Activated T-helper 1 cell treated with Interleukin-2 at 50 U/mL for 16 hours (primary cell): Measurements from ENCODE around the gene EXPH5.
"Not testable (repeated sequence)": the region's sequence is repeated elsewhere in the genome, so short reads cannot be mapped to it uniquely, and the experiment has no call there.

Experiments
- DNase-seq: peaks from one replicate; pipeline ENCODE4 v3.0.0-alpha.2; 2020; ENCODE audit warnings: low read depth

Gene EXPH5, protein sequence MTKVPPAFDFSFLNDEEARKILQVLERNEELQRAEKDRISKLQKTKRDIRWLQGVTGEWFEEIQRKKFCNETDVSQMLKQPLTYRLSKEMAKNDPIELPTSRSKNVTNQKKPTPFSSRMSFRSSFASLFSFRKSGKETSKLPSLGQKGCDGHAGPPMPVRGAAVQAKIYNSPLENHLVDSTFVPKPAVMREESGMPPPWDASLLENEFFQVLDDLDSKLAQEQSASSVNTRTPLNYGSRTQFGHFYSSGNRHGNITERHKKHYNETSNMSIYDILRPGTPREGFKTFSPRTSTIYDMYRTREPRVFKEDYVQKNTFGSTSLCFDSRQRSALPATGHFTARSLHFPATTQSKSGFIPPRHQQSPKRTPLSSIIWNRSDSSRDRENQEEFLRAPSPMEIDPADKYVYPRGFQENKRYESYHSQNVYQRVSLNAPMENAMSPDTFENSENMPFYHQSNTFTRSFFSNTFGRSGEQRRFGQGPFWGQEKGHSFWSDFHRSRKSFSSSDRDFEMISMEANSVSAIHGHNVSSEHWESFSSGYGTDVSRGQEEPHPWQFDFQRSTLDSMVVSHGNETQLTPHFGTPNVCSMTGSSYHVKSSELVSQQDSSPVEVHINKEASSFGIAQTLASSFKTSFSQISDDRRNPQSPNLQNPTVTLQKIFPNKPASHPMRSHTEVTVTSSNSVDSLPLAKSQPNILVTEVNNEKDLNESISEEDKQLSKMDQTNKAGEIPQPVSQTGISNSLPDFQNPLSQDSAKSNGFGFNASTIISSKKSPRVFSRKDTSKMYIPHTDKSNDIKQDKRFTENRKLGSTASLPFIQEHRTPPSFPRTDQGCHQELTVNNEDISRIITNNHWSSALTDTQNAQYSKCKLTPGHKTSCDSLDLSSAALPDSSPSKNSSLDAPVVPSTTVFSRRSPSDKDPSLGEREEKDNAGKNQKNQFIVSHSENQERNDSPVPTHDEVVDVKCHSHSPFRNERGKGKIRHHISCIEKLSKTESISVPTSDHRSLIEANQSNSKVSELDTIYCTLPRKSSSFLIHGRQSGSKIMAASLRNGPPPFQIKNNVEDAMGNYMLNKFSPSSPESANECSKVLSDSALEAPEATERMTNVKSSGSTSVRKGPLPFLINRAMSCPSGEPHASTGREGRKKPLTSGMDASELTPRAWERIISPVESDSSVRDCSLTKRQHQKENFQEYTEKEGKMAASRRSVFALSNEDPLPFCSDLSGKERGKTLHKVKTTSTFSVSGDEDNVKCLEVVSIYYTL (N-terminal part only)

GRCh38 chr11:108593214-108593922, at the start of gene EXPH5:
EXPH5 (minus strand) TSS chr11:108593768; CDS start chr11:108593536, 232 bp downstream.
- peak; percentile 75 for DNase-seq

GRCh38 chr11:108641752-108642151, 48.2 kb upstream of the EXPH5 start:
- not testable (repeated sequence) for DNase-seq

DNA sequence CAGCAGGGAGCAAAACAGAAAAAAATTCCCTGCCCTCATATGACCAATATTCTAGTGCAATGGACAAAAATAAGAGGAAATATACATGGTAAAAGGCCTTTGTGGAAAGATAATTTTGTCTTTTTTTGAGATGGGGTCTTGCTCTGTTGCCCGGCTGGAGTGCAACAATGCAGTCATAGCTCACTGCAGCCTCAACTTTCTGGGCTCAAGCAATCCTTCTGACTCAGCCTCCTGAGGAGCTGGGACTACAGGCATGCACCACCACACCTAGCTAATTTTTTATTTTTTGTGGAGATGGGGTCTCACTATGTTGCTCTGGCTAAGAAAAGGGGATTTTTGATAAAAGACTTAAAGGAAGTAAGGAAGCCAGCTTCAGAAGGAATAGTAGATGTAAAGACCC, 45.6 kb upstream of the EXPH5 start:
- DNase-seq = no peak

DNA sequence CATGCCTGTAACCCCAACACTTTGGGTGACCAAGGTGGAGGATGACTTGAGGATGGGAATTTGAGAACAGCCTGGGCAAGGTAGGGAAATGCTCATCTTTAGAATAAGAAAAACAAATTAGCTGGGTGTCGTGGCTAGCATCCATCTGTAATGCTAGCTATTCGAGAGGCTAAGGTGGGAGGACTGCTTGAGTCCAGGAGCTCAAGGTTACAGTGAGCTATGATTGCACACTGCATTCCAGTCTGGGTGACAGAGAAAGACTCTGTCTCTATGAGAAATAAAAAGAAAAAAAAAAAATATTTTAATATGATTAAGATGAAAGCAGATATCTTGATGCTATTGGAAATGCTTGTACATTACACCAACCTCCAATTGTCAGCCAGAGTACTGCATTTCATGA, 42.7 kb upstream of the EXPH5 start:
- no peak for DNase-seq

GRCh38 chr11:108635106-108635505, 41.5 kb upstream of the EXPH5 start:
- DNase-seq = no peak

GRCh38 chr11:108632041-108632704, 38.6 kb upstream of the EXPH5 start:
- no peak for DNase-seq

- no peak for DNase-seq
Observed at GRCh38 chr11:108629274-108629673, 35.7 kb upstream of the EXPH5 start.

DNA sequence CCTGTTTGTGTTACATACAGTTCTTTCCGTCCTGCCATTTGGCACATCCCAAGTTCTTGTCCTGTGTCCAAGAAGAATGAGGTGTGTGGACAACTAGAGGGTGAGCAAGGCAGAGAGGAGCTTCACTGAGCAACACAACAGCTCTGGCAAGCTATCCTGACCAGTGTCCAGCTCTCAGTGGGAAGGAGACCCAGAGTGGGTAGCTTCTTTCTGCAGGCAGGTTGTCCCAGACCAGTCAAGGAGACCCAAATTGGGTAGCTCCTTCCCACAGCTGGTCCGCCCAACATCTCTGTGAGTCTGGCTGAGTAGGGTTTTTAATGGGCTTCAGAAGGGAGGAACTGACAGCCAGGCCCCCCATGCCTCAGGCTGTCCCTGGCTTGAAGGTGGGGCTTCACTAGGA, 35.2 kb upstream of the EXPH5 start:
- DNase-seq = no peak

GRCh38 chr11:108628326-108628725, 34.8 kb upstream of the EXPH5 start:
- DNase-seq = no peak

DNA sequence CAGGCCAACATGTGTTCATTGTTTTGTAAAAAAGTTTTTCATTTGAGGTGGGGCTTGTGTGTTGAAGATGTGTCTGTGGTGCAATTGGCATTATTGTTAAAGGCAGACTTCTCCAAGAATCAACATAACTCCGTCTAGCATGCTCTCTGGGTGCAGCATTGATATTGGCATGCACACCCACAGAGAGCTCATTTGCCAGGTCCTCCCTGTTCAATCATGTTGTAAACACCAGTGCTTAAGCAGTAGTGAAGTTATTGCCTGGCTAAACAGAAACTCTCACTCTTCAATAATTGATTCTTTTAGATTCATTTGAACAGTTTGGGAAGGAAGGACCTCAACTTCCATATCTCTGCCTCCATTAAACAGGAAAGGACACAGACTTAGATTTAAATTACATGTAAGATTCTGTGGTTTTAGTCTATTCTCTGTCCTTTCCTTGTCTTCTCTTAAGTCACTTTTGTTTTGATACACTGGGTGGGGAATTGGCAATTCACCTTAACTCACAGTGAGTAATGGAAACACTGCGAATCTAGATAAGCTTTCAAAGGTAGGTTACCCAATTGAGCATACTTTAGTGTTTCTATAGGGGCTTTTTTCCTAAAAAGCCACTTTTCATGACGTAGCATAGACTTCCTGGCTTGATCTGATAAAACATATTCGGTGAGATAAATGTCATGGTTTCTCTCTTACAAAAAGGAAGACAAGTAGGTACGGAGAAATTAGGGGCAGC, 30.8 kb upstream of the EXPH5 start:
- DNase-seq = no peak

DNA sequence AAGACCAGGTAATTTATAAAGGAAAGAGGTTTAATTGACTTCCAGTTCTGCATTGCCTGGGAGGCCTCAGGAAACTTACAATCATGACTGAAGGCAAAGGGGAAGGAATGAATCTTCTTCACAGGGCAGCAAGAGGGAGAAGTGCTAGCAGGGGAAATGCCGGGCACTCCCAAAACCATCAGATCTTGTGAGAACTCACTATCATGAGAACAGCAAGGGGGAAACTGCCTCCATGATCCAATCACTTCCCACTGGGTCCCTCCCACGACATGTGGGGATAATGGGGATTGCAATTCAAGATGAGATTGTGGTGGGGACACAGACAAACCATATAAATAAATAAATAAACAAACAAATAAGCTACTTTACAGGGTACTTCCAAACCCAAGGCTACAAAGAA, 28.8 kb upstream of the EXPH5 start:
- DNase-seq = no peak

DNA sequence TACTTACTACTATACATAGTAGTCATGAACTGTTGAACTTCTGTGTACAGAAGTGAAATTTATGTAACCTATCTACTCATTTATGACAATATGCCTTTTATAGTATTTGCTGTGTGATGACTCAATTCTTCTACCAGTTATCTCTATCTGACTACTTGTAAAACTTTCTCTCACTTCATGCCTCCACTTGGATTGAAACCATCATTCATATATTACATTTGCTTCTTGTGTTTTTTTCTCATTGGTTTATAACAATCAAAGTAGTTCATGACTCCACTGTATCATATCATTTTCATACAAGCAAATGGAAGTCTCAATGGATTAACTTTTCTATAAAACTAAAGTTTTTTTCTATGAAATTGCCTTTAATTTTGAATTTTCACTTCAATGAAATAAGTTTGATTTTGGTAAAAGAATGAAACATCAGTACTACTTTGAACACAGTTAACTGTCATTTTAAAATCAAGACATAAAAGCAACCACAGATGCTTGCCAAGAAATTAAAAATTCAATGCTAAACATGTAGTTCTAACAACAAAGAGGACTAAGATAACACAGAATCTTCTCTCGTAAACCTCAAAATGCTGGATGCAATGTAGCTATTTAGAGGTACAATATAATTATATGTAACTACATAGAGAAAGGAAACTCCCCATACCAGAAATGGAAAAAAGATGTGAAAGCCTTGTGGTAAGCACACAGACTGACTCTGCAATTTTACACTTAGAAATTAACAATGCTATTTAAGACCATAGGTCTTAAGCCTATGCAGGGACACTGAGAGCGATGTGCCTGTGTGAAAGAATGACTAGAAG, 27.6 kb upstream of the EXPH5 start:
- no peak for DNase-seq

GRCh38 chr11:108618529-108618928, 25.0 kb upstream of the EXPH5 start:
- DNase-seq = no peak

DNA sequence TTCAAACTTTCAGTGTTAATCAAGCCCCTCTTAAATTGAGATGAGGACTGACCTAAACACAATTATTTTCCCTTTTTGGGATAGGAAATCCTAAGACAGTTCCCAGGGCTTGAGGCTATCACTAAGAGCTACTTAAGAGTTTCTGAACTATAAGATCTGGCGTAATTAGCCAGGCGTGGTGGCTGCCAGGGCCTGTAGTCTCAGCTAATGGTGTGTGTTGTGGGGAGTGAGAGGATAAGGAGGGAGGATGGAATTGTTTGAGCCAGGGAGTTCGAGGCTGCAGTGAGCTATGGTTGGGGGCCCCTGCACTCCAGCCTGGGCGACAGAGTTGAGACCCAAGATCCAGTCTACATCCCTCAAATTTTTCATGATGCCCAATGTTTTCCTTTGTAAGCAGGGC, 23.5 kb upstream of the EXPH5 start:
- no peak for DNase-seq

DNA sequence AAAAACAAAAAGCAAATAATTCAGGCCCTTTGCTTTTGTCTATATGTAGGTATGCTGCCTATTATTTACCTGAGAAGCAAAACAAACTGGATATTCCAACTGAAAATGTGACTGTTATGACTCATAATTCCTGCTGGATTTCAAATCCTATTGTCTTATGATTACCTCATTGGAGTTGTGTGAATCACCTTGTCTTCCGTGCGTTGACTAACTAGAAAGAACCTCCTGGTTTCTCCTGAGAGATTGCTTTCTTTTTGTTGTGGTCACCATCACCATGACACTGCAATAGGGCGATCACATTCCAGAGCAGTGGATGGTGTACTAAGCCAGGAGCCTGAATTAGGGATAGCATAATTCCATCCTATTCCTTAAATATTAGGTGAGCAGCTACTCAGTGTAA, 23.0 kb upstream of the EXPH5 start:
- no peak for DNase-seq

- DNase-seq = no peak
Observed at GRCh38 chr11:108614086-108614485, 20.5 kb upstream of the EXPH5 start.

DNA sequence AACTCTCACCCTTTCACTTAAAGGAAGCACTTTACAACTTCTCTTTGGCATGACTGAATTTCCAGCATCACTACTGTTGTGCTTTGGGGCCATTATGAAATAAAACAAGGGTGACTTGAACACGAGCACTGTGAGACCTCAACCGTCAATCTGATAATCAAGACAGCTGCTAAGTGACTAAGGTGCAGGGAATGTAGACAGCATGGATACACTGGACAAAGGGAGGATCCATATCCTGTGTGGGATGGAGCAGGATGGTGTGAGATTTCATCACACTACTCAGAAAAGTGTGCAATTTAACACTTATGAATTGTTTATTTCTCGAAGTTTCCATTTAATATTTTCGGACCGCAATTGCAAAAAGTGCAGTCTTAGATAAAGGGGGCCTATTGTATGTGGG, 16.1 kb upstream of the EXPH5 start:
- no peak for DNase-seq

- DNase-seq = no peak
Observed at GRCh38 chr11:108608548-108608947, 15.0 kb upstream of the EXPH5 start.

- DNase-seq = no peak
Observed at GRCh38 chr11:108606495-108607160, 13.1 kb upstream of the EXPH5 start.
